ENCODE results near the gene IFNB1.

The IFNB1 gene

GRCh38 chr9:21060919-21061561 is 16.7 kb downstream of the IFNB1 start:
- DNase-seq, result no peak

DNA sequence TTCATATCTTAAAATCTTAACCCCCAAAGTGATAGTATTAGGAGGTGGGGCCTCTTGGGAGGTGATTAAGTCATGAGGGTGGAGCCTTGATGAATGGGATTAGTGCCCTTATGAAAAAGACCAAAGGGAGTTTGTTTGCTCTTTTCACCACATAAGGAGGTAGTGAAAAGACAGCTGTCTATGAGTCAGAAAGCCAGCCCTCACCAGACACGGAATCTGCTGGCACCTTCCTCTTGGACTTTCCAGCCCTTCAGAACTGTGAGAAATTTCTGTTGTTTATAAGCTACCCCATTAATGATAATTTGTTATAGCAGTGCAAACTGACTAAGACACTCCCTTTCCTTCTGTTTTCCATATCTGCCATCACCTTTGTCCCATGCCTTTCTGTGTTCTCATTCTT is 20.8 kb downstream of the IFNB1 start:
- DNase-seq, result no peak

DNA sequence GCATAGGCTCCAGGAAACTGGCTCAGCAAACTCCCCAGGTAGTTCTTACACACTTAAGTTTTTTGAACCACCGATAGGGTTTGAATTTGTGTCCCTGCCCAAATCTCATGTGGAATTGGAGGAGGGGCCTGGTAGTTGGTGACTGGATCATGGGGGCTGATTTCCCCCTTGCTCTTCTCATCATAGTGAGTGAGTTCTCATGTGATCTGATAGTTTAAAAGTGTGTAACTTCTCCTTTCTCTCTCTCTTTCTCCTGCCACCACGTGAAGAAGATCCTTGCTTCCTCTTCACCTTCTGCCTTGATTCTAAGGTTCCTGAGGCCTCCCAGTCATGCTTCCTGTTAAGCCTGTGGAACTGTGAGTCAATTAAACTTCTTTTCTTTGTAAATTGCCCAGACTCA is 23.9 kb downstream of the IFNB1 start:
- no peak for DNase-seq

DNA sequence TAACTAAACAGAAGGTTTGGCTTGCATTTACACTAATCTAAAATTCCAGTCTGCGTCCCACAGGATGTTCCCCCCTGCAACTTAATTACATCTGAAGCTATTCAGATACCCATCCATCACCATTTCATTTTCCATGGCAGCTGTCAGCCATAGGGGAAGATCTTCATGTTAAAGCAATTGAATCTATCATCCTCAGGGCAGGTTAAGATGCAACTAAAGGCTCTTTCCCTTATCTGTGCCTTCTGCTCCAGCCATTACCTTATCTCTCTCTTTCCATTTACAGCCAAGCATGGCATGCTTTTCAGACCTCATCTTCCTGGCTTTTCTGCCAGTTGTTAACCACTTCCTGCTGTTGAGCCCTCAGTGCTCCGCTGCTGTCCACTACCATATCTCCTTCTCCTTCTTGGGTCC is 30.5 kb downstream of the IFNB1 start:
- no peak for DNase-seq

- no peak for DNase-seq
Observed at GRCh38 chr9:21043841-21044240, 33.9 kb downstream of the IFNB1 start.

DNA sequence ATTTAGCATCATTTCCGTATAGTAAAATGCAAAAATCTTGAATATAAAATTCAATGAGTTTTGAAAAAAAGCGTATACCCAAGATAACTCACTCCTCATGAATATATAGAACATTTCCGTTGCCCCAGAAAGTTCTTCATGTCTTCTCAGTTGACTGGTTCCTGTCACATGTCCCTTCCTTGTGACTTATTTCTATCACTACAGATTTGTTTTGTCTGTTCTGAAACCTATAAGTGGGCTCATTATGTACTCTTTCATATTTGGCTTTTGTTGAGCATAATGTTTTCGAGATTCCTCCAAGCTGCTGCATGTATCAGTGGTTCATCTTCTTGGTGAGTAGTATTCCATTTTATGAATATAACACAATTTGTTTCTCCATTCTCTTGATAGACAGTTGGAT is 35.3 kb downstream of the IFNB1 start:
- no peak for DNase-seq

GRCh38 chr9:21039302-21039701 is 38.4 kb downstream of the IFNB1 start:
- no peak for DNase-seq

DNA sequence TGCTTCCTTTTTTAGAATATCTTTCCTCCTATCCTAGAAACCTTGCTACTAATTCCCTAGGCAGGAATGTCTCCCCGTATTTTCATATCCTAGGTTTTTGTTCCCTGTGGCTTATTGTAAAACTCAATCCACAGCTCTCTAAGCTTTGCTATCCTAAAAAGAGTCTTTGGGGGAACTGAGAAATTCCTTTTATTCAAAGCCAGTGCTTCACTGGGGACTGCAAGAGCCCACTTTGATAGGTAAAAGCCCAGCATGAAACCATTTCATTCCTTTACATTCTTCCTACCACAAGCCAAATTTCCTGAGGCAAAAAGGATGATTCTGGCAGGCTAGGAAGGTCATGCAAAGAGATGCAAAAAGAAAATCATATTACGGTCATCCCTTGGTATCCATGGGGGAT is 40.5 kb downstream of the IFNB1 start:
- no peak for DNase-seq

DNA sequence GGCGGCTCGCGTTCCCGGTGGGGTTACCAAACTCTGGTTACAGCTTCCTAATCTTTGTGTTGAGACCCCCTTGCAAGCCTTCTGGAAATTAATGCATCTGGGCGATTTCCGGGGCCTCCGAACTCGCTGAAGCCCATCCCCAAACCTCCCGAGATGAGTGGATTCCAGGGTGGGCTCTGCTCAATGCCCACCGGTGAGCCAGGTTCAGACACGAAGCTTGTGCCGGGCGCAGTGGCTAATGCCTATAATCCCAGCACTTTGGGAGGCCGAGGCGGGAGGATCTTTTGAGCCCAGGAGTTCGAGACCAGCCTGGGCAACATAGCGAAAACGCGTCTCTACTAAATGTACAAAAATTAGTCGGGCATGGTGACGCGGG is 45.9 kb downstream of the IFNB1 start:
- DNase-seq, result no peak

- peak; percentile 55 for DNase-seq
Observed at GRCh38 chr9:21031091-21031807, 46.5 kb downstream of the IFNB1 start, which contains the start of gene HACD4. Gene HACD4, minus strand, starts transcription at chr9:21031640. Its CDS starts 50 bp downstream, at chr9:21031590.

GRCh38 chr9:21030389-21031035 is 47.2 kb downstream of the IFNB1 start:
- DNase-seq, result no peak

DNA sequence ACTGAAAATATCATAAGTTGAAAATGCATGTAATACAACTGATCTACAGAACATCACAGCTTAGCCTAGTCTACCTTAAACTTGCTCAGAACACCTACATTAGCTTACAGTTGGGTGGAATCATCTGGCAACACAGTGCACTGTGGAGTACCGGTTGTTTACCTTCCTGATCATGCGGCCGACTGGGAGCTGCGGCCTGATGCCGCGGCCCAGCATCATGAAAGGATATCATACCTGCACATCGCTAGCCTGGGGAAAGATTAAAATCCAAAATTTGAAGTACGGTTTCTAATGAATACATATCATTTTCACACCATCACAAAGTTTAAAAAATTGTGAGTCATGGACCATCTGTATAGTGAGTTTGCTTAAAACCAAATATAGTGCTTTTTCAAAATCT is 48.1 kb downstream of the IFNB1 start:
- no peak for DNase-seq

DNA sequence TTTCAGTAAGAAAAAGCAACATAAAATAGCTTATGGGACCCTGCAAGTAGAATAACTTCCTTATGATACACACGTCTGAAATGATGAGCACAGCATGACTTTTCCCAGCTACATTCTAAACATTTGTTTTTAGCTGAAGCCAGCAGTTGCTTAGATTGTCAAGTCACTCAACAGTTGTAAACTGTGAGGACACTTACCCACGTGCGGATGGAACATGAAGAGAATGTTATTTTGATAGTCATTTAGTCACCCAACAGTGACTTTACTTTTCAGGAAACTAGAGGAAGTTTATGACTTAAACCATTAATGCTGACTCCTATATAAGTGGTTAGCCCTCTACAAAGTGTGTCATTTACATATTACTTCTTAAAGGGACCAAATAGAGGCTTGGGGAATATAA is 49.3 kb downstream of the IFNB1 start:
- no peak for DNase-seq

DNA sequence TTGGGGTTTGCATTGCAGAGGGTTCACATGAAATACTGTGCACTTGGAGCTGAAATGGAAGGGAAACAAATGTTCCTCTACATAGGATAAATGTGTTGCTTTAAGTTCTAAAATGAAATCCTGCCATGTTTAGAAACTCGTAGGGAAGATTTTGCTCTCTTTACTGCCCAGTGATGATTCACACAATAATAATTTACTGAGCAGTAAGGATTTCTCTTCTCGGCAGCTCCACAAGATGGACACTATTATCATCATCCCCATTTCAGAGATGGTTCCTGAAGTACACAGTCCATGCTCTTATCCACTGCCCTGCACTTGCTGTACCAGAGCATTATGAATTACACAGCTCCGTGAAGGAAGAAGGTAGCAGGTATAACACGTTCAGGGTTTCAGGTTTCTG is 50.4 kb downstream of the IFNB1 start:
- no peak for DNase-seq

All from activated gamma-delta T cell (primary cell).